ENCODE data around the gene B9D2.

The B9D2 gene

GRCh38 chr19:41307954-41308449, 55.9 kb downstream of the B9D2 start:
- DNase-seq: no peak

- DNase-seq: no peak
Measured at GRCh38 chr19:41307090-41307875, 56.7 kb downstream of the B9D2 start.

- DNase-seq: no peak
Measured at GRCh38 chr19:41305927-41306793, 57.8 kb downstream of the B9D2 start.

GRCh38 chr19:41304706-41305483, 59.1 kb downstream of the B9D2 start:
- no peak for DNase-seq

All from NCI-H1105 treated with DMSO at 0.1 percent for 48 hours (cell line).